Esophagus muscularis mucosa (tissue), 4 donors: Measurements from ENCODE around the gene IRF8.

Experiments
- CTCF ChIP-seq, 3 experiments: fragments of 200-600 bp in 2 of 3; fragments of 450-650 bp in 1 of 3; sonication (generic) in 2 of 3; IDR thresholded peaks; one replicate each; pipeline ENCODE4 v1.5.1; 2017 to 2019; ENCODE audit warnings: antibody characterized with exemption in 3 of 3, mild to moderate bottlenecking in 2 of 3, moderate library complexity in 1 of 3
- EP300 ChIP-seq: sonication (generic); formaldehyde crosslinking; IDR thresholded peaks from one replicate; pipeline ENCODE4 v1.6.1; 2017; ENCODE audit warnings: antibody characterized with exemption
- POLR2A ChIP-seq: fragments of 450-650 bp; IDR thresholded peaks from one replicate; pipeline ENCODE4 v1.6.1; 2017; ENCODE audit warnings: antibody characterized with exemption, moderate library complexity, mild to moderate bottlenecking, low read depth
- POLR2AphosphoS5 ChIP-seq, 2 donors: sonication (generic); formaldehyde crosslinking; IDR thresholded peaks; one replicate each; pipeline ENCODE4 v1.6.1; 2017; ENCODE audit warnings: antibody characterized with exemption in 2 of 2

GRCh38 chr16:85911251-85911930 is 12.4 kb downstream of the IRF8 start:
- TF ChIP-seq CTCF (IDR thresholded peaks at IDR 0.05) (no peak), POLR2A (no peak), POLR2AphosphoS5 (IDR thresholded peaks at IDR 0.05) (no peak), EP300 (no peak)
